GM12873 (cell line): Measurements from ENCODE around the gene METTL15.

Experiments used
- TF ChIP-seq, protein P1 (sequence below): IDR thresholded peaks from 2 replicates; pipeline ENCODE4 v1.5.1; 2012; ENCODE audit warnings: low read depth, mild to moderate bottlenecking, moderate library complexity, low read length, control low read depth; ENCODE audit not compliant: insufficient read depth; ENCODE audit errors: missing control alignments

The METTL15 gene

DNA sequence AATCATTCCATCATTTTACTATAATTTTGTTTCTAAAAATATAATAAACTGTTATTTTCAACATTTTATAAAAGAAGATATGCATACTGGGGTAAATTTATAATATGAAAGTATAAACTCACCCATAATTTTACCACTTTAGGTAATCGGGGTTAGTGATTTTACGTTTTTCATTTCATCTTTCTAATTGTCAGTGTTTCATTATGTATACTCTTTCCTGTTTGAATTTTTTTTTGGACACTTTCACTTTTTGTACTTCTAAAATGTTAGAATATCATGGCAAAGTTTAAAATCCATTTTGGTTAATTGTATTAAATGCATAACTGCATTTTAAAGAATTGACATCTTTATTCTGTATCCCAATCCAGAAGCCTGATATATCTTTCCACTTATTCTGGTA is 115.8 kb downstream of the METTL15 start:
- TF ChIP-seq, protein P1, sequence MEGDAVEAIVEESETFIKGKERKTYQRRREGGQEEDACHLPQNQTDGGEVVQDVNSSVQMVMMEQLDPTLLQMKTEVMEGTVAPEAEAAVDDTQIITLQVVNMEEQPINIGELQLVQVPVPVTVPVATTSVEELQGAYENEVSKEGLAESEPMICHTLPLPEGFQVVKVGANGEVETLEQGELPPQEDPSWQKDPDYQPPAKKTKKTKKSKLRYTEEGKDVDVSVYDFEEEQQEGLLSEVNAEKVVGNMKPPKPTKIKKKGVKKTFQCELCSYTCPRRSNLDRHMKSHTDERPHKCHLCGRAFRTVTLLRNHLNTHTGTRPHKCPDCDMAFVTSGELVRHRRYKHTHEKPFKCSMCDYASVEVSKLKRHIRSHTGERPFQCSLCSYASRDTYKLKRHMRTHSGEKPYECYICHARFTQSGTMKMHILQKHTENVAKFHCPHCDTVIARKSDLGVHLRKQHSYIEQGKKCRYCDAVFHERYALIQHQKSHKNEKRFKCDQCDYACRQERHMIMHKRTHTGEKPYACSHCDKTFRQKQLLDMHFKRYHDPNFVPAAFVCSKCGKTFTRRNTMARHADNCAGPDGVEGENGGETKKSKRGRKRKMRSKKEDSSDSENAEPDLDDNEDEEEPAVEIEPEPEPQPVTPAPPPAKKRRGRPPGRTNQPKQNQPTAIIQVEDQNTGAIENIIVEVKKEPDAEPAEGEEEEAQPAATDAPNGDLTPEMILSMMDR = no peak

DNA sequence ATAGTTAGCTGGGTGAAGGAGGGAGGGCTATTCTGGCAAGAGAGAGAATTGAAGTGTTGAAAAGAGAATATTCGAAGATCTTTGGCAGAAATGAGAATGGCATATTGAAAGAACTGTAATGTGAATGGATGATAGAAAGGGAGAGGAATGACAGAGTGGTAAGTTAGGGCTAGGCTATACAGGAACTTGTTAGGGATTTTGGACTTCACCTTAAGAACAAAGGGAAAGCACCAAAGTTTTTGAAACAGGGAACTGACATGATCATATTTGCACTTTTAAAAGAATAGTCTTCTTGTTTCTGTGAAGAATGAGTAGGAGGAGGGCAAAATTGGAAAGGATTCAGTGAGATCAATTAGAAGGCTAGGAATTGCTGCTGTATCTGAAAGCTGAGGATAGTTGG is 119.3 kb downstream of the METTL15 start:
- TF ChIP-seq, protein P1 = no peak

DNA sequence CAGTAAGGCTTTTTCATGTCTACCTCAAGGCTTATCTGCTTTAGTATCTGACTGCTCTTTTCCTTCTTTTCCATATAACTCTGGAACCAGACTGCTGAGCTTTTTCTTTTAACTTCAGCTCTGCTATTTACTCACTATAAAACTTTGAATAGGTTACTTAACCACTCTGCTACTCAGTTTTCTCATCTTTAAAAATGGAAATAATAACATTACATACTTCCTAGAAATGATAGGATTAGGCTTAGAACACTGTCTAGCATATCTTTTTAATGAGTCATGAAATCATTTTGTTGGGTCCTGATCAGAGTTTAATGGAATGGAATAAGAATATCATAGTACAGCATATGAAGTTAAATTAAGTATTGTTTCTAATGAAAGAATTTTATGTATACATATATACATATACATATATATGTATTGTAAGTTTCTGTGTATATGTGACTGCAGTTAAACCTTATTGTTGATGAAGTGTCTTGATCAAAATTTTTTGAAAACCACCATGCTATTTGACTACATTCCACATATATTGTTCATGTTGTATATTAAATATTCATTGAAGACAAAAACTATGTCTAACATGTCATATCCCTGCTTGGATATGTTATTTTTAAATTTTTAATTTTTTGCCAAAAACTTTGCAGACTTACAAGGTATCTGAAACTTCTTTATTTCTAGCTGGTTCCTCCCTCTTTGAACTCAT is 120.2 kb downstream of the METTL15 start:
- TF ChIP-seq, protein P1 = no peak

DNA sequence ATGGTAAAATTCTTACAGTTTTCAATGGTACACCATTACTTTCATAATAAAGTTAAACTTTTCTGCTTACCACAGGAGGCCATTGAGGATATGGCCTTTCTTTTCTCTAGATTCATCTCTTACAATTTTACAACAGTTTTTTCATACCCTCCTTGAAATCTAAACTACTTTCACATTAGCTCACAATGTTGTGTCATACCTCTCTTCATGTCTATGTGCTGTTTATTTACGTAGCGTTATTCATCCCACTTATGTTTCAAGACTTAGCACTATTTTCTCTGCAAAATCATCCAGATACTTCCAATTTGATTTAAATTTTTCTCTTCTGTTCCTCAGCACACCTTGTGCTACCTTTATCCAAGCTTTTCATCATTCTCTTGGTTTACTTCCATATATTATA is 123.3 kb downstream of the METTL15 start:
- TF ChIP-seq, protein P1 = no peak

DNA sequence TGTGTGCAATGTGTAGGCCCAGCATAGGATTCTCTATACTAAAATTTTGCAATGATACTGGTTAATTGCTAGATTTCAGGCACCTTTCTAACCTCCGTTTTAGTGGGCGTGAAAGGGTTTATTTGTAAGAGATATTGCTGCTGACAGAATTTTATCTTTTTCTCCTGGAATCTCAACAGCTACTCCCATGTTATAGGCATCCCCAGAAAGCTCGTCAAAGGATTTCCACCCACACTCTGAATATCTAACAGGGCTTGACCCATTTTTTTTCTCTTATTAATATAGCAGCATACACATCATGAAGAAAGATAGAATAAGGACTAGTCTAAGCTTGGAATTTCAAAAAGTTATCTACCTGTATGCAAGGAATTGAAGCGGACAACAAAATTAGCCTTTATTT is 124.5 kb downstream of the METTL15 start:
- TF ChIP-seq, protein P1 = no peak

DNA sequence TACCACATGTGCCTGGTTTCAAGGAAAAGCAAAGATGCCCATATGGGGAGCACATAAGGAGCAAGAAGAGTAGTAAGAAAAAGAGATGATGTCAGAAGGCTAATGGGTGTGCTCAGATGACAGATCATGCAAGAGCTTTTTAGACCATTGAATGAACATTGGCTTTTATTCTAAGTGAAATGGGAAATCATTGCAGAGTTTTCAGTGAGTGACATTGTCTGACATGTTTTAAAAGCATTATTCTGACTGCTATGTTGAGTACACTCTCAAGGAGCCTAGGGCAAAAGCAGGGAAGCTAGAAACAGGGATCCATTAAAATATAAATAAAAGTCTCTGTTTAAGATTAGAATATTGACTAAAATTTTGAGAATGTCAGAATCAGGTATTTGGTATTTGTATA is 133.6 kb downstream of the METTL15 start:
- TF ChIP-seq, protein P1 = no peak

DNA sequence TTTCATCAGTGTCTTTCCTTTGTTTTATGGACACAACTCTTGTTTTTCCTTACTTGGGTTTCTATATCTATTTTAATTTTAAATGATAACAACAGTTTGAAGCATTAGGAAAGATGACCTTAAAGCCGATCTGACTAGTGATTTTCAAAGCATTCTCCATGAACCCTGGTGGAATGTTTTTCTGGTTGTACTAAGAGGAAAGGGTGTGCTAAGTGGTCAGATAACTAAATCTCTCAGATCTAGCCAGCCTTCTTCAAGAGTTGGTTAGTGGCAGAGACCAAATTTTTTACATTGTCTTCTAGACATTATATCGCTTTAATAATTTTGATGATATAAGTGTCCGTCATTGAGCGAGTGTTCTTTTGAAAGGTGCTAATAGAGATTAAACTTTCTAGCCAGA is 134.4 kb downstream of the METTL15 start:
- TF ChIP-seq, protein P1 = no peak
